Right ventricle myocardium superior (tissue), 1 donor: Measurements from ENCODE around the gene RRAGC. TPM values are rescaled to one million over a fixed set of nuclear protein-coding genes. Genes with fewer than 3 reads are reported as not detected.

Source experiments
- ATAC-seq: fragments of 200-7000 bp; cut with Tn5 transposase; one replicate; pipeline ENCODE4 v1.9.1; 2020; ENCODE audit warnings: mild to moderate bottlenecking; ENCODE audit not compliant: poor library complexity
- DNase-seq: peaks from one replicate; pipeline ENCODE4 v3.0.0-alpha.2; 2020
- intact Hi-C: fragments of 100-400 bp; cut with DNase I; formaldehyde crosslinking; loops from one replicate; pipeline ENCODE4 v1.11.2; 2022
- total RNA-seq: library from RNA; stranded (reverse); fragmentation: NEBNext Ultra II Directional; extraction: Animal tissue kit (Norgen Biotek cat#: 25700); gene quantifications from one replicate; pipeline ENCODE4 v1.2.1, GENCODE V29; 2021
- donor health status: DM: no; HTN: yes; CAD: no; lungs with severe emphysema.

The RRAGC gene
- total RNA-seq, 1 donor from 2014 or later, result 22.0 TPM

GRCh38 chr1:38791164-38791515, 68.4 kb downstream of the RRAGC start:
- no peak for DNase-seq
- intact Hi-C loops, result no loop called here
- no peak for ATAC-seq

GRCh38 chr1:38790422-38791163, 69.0 kb downstream of the RRAGC start:
- ATAC-seq, result no peak
- no peak for DNase-seq
- intact Hi-C loops, result no loop called here

GRCh38 chr1:38789498-38790169, 69.9 kb downstream of the RRAGC start:
- ATAC-seq (no peak), DNase-seq (no peak)
- intact Hi-C loops, result no loop called here

- DNase-seq, result no peak
- ATAC-seq, result no peak
- intact Hi-C loops, result no loop called here
Measured at GRCh38 chr1:38788341-38789336, 70.9 kb downstream of the RRAGC start.

Other genes starting within 250 kb of the RRAGC start
- gene MYCBP, start 13.6 kb upstream of the RRAGC start, total RNA-seq, result 14.1 TPM
- gene GJA9, start 21.8 kb upstream of the RRAGC start, total RNA-seq, result not detected
- not detected for gene RHBDL2, start 82.1 kb upstream of the RRAGC start, total RNA-seq
- gene AKIRIN1, start 131.5 kb upstream of the RRAGC start, total RNA-seq, result 56.8 TPM
- gene NDUFS5, start 166.6 kb upstream of the RRAGC start, total RNA-seq, result 728 TPM